Measurements from ENCODE around the gene MAP3K9. TPM values are rescaled to one million over a fixed set of nuclear protein-coding genes. Genes with fewer than 3 reads are reported as not detected.

The MAP3K9 gene
- total and polyA plus RNA-seq, 4 donors, result 2.3 to 14.0 (median 4.3) TPM

DNA sequence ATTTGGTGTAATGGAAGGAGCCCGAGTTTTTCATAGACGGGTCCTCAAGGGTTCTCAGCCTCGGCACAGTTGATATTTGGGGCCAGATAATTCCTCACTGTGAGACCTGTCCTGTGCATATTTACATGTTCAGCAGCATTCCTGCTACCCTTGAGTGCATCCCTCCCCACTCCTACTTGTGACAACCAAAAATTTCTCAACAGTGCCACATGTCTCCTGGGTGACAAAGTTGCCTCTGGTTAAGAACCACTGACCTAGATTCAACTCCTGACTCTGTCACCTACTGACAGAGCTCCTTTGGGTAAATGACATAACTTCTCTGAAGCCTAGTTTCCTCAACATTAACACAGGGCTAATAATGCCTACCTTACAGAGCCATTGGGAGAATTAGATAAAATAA is 107.2 kb downstream of the MAP3K9 start:
- no peak for ATAC-seq (ENCODE audit: insufficient read depth, low FRiP score)
- peaks cover 0 to 8% (median 0%) of the 10 kb centered on the region in 5 donors for H3K4me1 ChIP-seq (ENCODE audit: control insufficient read depth in 5 of 5, insufficient read depth in 5 of 5, low read length in 5 of 5)

DNA sequence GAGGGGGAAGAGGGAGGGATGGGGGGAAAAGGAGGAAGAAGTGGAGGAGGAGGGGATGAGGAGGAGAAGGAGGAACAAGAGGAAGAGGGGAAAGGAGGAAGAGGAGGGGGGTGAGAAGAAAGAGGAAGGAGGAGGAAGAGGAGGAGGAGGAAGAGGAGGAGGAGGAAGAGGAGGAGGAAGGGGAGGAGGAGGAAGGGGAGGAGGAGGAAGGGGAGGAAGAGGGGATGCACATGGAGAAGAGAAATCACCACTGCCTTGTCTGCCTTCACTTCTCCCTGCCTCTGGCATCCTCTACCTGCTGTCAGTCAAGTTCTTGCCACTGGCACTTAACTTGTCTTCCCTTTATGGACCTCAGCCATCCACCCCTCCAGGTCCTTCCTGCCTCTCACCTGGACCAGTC is 107.7 kb downstream of the MAP3K9 start:
- TF ChIP-seq, protein P1, sequence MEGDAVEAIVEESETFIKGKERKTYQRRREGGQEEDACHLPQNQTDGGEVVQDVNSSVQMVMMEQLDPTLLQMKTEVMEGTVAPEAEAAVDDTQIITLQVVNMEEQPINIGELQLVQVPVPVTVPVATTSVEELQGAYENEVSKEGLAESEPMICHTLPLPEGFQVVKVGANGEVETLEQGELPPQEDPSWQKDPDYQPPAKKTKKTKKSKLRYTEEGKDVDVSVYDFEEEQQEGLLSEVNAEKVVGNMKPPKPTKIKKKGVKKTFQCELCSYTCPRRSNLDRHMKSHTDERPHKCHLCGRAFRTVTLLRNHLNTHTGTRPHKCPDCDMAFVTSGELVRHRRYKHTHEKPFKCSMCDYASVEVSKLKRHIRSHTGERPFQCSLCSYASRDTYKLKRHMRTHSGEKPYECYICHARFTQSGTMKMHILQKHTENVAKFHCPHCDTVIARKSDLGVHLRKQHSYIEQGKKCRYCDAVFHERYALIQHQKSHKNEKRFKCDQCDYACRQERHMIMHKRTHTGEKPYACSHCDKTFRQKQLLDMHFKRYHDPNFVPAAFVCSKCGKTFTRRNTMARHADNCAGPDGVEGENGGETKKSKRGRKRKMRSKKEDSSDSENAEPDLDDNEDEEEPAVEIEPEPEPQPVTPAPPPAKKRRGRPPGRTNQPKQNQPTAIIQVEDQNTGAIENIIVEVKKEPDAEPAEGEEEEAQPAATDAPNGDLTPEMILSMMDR (IDR thresholded peaks at IDR 0.05; ENCODE audit: control extremely low read depth, extremely low read depth), result no peak

More for the DNA sequence above, 107.2 kb downstream of the MAP3K9 start:
- WGBS, 2 donors, result 64 to 90% methylated on average over 3 of the region's 3 CpGs
- no peaks in the 10 kb centered on the region for H3K36me3 ChIP-seq (ENCODE audit: control insufficient read depth in 4 of 4, insufficient read depth in 4 of 4, low read length in 4 of 4)
- no peak overlapping the region for H3K4me3 ChIP-seq
- TF ChIP-seq, protein P1 (IDR thresholded peaks at IDR 0.05; ENCODE audit: control extremely low read depth, extremely low read depth), result no peak
- H3K9ac ChIP-seq (ENCODE audit: insufficient read depth in 1 of 2, low read length in 2 of 2), result no peak overlapping the region
- DNase-seq, result no peak
- H3K27ac ChIP-seq (ENCODE audit: low read depth in 1 of 2, low read length in 1 of 2), result no peak overlapping the region
- no peaks in the 10 kb centered on the region for H3K27me3 ChIP-seq (ENCODE audit: control insufficient read depth in 3 of 3, insufficient read depth in 3 of 3, low read length in 2 of 3)
- H3K9me3 ChIP-seq (ENCODE audit: control insufficient read depth in 4 of 4, insufficient read depth in 3 of 4, low read length in 3 of 4), result no peaks in the 10 kb centered on the region

DNA sequence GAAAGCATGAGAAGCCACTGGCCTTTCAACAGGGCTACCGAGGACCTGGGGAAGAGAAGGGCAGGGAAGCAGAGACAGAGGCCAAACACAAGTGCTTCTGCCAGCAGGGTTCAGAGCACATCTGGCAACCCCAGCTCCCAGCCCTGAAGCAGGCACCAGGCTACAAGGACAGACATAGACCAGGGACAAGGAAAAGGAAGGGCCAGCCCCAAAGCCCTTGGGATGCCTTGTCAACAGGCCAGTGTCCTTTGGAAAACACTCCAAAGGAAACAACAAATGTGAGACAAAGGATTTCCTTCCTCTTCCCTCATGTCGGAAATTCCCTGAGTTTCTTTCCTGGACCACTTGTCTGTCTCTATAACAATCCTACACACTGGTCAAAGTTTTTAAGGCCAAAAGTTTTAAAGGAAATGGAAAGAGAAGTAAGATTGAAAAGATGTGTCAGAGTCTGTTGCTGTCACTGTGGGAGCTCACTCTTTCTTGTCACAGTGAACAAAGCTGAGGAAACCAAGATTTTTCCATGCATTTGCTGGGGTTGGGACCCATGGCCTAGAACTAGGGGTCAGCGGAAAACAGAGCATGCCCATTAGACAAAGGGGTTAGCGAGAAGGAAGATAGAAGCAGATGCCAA is 108.2 kb downstream of the MAP3K9 start:
- Histone ChIP-seq H3K27ac (ENCODE audit: low read depth in 1 of 2, low read length in 1 of 2) (peak overlapping the region in 1 of 2 donors; percentile 24), H3K36me3 (ENCODE audit: control insufficient read depth in 4 of 4, insufficient read depth in 4 of 4, low read length in 4 of 4) (no peaks in the 10 kb centered on the region), H3K27me3 (ENCODE audit: control insufficient read depth in 3 of 3, insufficient read depth in 3 of 3, low read length in 2 of 3) (no peaks in the 10 kb centered on the region), H3K4me1 (ENCODE audit: control insufficient read depth in 5 of 5, insufficient read depth in 5 of 5, low read length in 5 of 5) (peaks cover 0 to 8% (median 0%) of the 10 kb centered on the region in 5 donors), H3K9me3 (ENCODE audit: control insufficient read depth in 4 of 4, insufficient read depth in 3 of 4, low read length in 3 of 4) (no peaks in the 10 kb centered on the region), H3K9ac (ENCODE audit: insufficient read depth in 1 of 2, low read length in 2 of 2) (no peak overlapping the region), H3K4me3 (no peak overlapping the region)
- WGBS, 2 donors, result 72 to 79% methylated on average over 4 of the region's 4 CpGs
- TF ChIP-seq, protein P1 (IDR thresholded peaks at IDR 0.05; ENCODE audit: control extremely low read depth, extremely low read depth), result no peak
- DNase-seq (no peak), ATAC-seq (ENCODE audit: insufficient read depth, low FRiP score) (no peak)

More for the DNA sequence above, 107.7 kb downstream of the MAP3K9 start:
- Histone ChIP-seq H3K4me1 (ENCODE audit: control insufficient read depth in 5 of 5, insufficient read depth in 5 of 5, low read length in 5 of 5) (peaks cover 0 to 8% (median 0%) of the 10 kb centered on the region in 5 donors), H3K36me3 (ENCODE audit: control insufficient read depth in 4 of 4, insufficient read depth in 4 of 4, low read length in 4 of 4) (no peaks in the 10 kb centered on the region), H3K4me3 (no peak overlapping the region), H3K9me3 (ENCODE audit: control insufficient read depth in 4 of 4, insufficient read depth in 3 of 4, low read length in 3 of 4) (no peaks in the 10 kb centered on the region), H3K27ac (ENCODE audit: low read depth in 1 of 2, low read length in 1 of 2) (no peak overlapping the region), H3K9ac (ENCODE audit: insufficient read depth in 1 of 2, low read length in 2 of 2) (no peak overlapping the region), H3K27me3 (ENCODE audit: control insufficient read depth in 3 of 3, insufficient read depth in 3 of 3, low read length in 2 of 3) (no peaks in the 10 kb centered on the region)
- ATAC-seq (ENCODE audit: insufficient read depth, low FRiP score) (no peak), DNase-seq (no peak)

DNA sequence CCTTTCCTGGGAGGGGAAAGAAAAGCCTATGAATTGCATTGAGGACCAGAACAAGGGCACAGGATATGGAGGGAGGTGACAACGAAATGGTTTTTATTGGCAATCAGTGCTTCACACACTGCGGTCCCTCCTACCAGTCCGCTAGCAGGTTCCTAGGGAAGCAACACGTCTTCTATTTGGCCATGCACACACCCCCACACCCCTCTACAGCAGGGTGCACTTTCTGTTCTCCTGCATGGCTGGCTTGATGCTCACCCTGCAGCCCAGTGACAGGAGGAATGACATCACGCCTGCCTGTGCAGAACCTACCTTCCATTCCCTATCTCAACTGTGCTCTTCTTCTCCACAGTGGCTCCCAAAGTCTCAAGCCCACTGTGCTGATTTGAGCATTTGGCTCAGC is 109.7 kb downstream of the MAP3K9 start:
- TF ChIP-seq, protein P1 (IDR thresholded peaks at IDR 0.05; ENCODE audit: control extremely low read depth, extremely low read depth), result no peak
- H3K9ac ChIP-seq (ENCODE audit: insufficient read depth in 1 of 2, low read length in 2 of 2), result no peak overlapping the region
- H3K4me1 ChIP-seq (ENCODE audit: control insufficient read depth in 5 of 5, insufficient read depth in 5 of 5, low read length in 5 of 5), result peaks cover 0 to 8% (median 0%) of the 10 kb centered on the region in 5 donors
- no peak overlapping the region for H3K27ac ChIP-seq (ENCODE audit: low read depth in 1 of 2, low read length in 1 of 2)
- DNase-seq, result no peak
- no peak for ATAC-seq (ENCODE audit: insufficient read depth, low FRiP score)
- H3K9me3 ChIP-seq (ENCODE audit: control insufficient read depth in 4 of 4, insufficient read depth in 3 of 4, low read length in 3 of 4), result no peaks in the 10 kb centered on the region
- no peak overlapping the region for H3K4me3 ChIP-seq
- no peaks in the 10 kb centered on the region for H3K36me3 ChIP-seq (ENCODE audit: control insufficient read depth in 4 of 4, insufficient read depth in 4 of 4, low read length in 4 of 4)
- no peaks in the 10 kb centered on the region for H3K27me3 ChIP-seq (ENCODE audit: control insufficient read depth in 3 of 3, insufficient read depth in 3 of 3, low read length in 2 of 3)
- WGBS, 2 donors, result 93 to 97% methylated on average over 5 of the region's 5 CpGs

Measured in lung (tissue), 12 donors.